ENCODE data around the gene HMGN1.

Gene HMGN1

GRCh38 chr21:39330001-39330400, 18.9 kb downstream of the HMGN1 start:
- DNase-seq: no peak

- no peak for DNase-seq
Measured at GRCh38 chr21:39327727-39328126, 21.2 kb downstream of the HMGN1 start.

- no peak for DNase-seq
Measured at GRCh38 chr21:39326607-39327307, 22.1 kb downstream of the HMGN1 start.

- no peak for DNase-seq
Measured at GRCh38 chr21:39325458-39325857, 23.4 kb downstream of the HMGN1 start.

- no peak for DNase-seq
Measured at GRCh38 chr21:39321424-39321823, 27.5 kb downstream of the HMGN1 start.

DNA sequence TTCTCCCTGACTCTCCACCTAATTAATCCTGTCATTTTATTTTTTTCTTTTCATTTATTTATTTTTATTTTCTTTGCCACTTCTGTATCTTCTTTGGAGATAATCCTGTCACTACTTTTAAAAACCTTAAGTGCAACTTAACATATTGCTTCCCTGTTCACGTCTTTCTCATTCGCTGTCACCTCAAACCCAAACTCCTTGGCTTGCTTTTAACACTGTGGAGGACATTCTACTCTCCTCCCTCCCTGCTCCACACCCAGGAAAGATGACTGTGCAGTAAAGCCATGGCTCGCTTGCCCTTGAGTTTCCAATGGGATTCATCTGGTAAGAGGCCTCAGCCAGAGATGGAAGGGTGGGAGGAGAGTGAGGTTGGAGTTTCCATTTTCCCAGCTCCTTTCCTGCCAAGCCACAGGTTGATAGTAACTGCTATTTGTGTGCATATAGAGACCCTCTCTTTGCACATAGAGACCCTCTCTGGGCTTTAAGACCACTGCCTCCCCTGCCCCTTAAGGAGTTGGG, 29.0 kb downstream of the HMGN1 start:
- no peak for DNase-seq

GRCh38 chr21:39319251-39319756, 29.6 kb downstream of the HMGN1 start:
- no peak for DNase-seq

DNA sequence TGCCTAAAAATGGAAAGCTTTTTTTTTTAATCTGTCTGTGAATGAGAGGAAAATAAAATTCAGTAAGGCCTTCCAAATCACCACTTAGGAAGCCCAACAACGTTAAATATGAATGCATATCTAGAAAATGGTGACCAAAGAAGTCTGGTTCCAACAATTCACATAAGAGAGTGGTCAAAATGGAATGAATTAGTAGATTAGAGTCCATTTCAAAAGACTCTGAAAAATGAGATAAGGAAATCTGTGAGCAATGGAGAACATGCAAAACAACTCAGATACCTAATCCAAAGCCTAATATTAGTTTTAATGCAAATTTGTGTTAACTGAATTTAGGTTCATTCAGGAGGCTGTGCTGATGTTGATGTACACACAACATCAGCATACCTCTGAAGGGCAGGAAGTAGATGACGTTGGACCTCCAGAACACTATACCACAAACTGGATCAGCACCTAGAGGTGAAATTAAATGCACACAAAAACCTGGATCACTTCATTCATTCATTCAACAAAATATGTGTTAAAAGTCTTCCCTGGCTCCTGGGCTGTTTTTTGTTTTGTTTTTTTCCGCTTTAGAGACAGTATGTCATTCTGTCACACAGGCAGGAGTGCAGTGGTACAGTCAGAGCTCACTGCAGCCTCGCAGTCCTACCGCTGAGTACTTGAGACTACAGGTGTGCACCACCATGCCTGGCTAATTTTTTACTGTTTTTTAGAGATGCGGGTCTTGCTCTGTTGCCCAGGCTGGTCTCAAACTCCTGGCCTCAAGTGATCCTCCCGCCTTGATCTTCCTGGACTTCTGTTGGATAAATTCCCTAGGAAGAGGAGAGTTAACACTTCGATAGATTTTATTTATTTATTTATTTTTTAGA, 30.6 kb downstream of the HMGN1 start:
- no peak for DNase-seq

- no peak for DNase-seq
Measured at GRCh38 chr21:39317134-39318090, 31.5 kb downstream of the HMGN1 start.

- DNase-seq: no peak
Measured at GRCh38 chr21:39316729-39317128, 32.2 kb downstream of the HMGN1 start.

GRCh38 chr21:39315603-39316445, 33.1 kb downstream of the HMGN1 start:
- DNase-seq: no peak

- peak; percentile 71 for DNase-seq
Measured at GRCh38 chr21:39314143-39315027, 34.5 kb downstream of the HMGN1 start.

GRCh38 chr21:39313571-39314142, 35.2 kb downstream of the HMGN1 start, which contains the start of gene BRWD1:
Gene BRWD1, minus strand, starts transcription at chr21:39313632. Its CDS starts 141 bp downstream, at chr21:39313491.
- peak; percentile 90 for DNase-seq

GRCh38 chr21:39313042-39313570, 35.8 kb downstream of the HMGN1 start:
- no peak for DNase-seq

GRCh38 chr21:39312112-39313041, 36.5 kb downstream of the HMGN1 start:
- DNase-seq: peak; percentile 86

DNA sequence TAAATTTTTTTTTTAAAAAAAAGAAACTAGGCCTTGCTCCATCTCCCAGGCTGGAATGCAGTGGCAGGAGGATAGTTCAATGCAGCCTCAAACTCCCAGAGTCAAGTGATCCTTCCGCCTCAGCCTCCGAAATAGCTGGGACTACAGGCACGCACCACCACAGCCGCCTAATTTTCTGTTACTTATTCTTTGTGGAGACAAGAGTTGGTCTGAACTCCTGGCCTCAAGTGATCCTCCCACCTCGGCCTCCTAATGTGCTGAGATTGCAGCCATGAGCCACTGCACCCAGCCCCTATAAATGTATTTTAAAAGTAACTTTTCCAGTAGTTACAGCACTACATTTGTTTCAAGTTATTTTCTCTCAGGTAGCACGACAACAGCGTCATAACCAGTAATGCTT, 37.7 kb downstream of the HMGN1 start:
- no peak for DNase-seq

DNA sequence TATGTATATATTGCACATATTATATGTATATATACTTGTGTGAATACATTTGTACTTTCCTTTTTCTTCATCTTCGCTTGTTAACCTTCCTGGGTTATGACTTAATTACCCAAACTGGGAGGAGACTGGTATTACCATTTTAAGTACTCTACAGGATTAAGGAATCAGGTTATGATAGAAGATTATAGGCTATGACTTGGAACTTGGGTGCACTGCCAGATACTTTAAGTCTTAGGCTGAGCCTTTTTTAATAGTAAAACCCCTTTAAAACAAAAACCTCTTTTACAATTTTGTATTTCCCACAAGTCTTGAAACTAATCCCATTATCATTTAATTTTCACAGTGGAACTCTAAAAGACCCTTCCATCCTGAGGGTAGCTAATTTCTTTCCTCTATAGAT, 41.4 kb downstream of the HMGN1 start:
- no peak for DNase-seq

DNA sequence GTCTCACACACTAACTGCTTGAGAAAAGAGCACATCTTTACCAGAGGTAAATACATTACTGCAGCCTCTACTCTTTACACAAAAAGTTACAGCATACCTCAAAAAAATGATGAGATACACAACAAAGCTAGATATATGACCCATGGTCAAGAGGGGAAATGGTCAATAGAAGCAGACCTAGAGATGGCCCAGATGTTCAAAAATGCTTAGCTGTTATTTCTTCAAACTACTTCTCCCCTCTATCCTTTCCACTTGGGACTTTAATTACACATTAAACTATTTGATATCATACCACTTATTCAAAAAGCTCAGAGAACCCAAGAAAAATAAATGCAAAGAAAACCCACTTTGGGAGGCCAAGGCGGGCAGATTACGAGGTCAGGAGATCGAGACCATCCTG, 48.3 kb downstream of the HMGN1 start:
- no peak for DNase-seq
